Activated T-cell treated with anti-CD3 and anti-CD28 coated beads for 1 hour (primary cell): Measurements from ENCODE around the gene SH3TC1.

ENCODE experiments used
- DNase-seq: peaks from one replicate; pipeline ENCODE4 v3.0.0-alpha.2; 2020; ENCODE audit warnings: low read depth

The SH3TC1 gene

DNA sequence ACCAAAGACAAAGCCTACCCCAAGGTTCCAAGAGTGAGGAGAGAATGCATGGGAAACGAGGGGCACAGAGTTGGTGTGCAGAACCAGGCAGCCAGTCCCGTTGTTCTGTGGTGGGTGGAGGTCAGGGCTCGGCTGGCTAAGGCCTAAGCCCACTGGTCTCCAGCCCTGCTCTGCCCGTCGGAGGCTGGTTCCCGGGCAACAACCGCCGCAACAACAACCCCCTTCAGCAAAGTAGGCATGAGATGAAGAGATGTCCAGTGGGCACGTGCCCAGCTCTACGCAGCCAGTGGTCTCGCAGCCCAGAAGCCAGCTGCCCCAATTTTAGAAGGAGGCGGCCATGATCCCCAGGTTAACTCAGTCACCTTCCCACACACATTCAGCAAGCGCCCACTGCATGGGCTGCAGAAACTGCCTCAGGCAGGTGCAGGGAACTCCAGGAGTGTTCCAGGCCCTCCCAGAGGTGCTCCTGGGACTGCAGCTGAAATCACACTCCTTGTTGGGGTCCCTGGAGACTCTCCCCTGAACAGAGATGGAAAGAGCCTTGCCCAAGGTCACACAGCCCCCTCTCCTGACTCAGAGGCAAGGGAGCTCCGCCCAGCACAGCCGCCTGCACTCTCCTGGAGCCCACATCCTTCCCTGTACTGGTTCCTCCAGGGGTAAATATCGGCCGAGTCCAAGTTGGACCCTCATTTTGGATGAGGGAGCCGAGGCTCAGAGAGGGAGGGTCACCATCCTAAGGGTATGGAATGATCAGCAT lies 45.1 kb downstream of the SH3TC1 start:
- DNase-seq, result no peak

DNA sequence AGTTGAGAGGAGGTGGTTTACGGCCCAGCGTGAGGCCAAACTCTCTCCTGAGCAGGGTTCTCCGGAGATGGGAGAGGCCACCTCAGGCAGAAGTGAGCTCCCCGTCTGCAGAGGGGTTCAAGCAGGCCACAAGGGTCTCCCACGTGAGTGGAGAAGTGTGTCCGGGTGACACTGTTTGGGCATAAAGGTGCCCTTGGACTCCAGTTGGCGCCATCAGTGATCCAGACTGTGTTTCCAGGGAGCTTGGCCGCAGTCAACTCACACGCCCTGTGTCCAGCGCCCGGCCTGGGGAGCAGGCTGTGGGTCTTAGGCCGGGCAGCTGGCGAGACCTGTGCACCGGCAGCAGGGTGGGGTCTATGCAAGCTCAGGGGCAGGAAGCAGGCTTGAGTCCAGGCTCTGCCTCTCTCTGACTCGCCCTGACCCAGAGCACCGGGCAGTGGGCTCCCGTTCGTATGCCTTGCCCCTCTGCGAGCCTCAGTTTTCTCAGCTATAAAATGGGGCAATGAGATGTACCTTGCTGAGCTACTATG lies 45.9 kb downstream of the SH3TC1 start:
- no peak for DNase-seq

DNA sequence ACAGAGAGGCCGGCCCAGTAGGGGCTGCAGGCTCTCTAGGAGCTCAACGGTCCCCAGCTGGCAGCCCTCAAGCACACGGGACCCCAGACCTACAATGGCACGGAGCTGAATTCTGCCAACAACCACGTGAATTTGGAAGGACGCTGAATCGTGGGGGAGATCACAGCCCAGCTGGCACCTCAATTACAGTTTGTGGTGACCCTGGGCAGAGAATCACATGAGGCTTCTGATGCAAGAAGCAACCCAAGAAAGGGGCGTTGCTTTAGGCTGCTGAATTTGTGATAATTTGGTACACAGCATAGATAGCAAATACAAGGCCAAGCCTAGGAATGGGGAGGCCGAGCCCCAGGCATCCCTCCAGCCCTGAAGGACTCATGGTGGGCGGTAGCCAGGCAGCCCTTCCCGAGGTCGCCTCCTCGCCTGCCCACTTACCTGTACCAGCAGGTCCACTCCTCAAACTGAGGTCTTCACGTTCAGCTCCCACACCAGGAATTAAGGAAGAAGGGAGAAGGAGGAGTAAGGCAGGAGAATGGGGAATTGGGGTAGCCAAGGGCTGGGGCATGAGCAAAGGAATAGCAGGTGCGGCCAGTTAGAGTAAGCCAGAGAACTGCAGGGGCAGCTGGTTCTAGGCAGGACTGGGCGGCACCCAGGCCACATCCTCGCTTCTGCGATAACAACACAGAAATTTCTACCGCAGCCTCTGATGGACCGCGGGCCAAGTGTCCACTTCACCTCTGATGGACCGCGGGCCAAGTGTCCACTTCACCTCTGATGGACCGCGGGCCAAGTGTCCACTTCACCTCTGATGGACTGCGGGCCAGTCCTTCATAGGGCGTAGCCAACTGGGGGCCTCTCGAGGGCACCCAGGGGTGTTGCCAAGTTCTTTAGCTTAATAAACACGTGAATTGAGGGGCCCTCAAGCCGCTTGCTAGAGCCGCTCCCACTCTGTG lies 47.1 kb downstream of the SH3TC1 start:
- no peak for DNase-seq

DNA sequence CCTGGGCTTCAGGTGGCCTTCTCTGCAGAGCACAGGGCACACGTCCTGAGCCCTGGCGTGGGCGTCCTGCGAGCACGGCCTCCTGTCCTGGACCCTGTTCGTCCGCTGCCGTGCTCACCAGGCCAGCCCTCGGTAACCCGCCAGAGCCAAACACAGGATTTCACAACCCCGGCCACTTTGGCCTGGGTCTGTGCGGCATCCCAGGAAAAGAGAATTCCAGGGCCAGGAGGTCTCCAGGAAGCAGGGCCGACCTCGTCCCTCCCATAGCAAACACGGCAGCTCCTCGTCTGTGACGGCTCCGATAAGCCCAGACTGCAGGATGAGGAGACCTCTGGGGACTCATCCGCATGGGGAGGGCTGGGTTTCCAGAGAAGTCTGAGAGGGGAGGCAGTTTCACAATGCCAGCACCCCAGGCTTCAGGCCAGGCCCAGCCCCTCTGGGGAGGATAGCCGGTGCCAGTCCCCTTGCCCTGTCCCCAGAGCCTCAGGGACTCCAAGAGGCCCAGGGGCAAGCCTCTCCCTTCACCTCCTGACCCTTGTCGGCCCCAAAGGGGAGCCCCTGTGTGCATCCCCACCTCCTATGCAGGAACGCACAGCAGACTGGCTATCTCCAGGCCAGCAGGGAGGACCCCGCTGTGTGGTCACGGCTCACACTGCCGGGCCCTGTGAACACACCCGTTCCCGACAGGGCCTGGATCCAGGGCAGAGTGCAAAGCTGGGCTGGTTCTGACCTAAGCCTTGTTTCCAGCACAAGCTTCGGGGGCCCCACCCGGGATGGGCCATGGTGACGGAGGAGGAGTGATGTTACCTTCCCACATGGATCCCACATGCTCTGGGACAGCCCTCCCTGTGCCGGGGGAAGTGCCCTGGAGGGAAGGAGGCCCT lies 48.2 kb downstream of the SH3TC1 start:
- no peak for DNase-seq

DNA sequence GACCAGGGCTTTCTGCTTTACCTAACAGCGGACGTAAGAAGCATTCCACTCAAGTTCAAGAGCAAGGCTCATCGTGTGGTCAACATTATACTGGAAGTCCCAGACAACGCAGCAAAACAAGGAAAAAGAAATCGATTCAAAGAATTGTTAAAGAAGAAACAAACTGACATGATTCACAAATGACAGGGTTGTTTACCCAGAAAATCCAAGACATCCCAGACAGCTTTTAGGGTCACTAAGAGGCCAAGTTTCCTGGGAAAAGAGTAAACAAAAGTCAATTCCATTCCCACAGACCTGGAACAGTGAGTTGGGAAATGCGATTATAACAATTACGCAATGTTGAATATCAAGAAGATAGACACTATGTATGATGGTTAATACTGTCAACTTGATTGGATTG lies 49.0 kb downstream of the SH3TC1 start:
- DNase-seq, result no peak

DNA sequence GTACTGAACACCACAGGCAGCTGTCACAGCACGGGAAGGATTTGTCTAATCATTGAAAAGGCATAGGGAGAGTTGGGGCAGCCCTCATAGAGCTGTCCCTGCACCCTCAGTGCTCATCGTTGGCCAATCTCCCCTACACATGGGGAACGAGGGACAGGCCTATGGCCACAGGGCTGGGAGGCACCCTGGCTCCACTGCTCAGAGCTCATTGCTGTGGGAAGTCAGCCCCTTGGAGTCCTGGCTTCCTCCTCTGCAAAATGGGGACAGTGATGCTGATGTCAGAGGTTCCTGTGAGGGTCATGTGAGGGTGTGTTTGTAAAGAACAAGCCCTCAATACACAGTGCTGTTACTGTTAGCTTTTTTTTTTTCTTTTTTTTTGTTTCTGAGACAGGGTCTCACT lies 51.1 kb downstream of the SH3TC1 start:
- no peak for DNase-seq

DNA sequence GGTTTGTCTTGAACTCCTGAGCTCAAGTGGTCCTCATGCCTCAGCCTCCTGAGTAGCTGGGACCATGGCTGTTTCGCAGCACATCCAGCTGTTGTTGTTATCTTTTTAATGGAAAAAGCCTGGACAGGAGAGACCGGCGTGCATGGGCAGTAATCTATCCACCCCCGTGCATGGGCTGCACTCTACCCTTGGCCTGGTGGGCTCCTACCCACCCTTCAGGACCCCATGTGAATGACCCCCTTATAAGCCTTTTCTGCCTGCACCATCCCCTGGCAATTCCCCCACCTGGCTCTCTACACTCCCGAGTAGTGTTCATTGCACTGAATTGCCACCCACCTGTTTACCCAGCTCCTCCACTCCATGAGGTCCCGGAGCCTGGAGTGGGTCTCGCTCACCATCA lies 51.5 kb downstream of the SH3TC1 start:
- DNase-seq, result no peak

DNA sequence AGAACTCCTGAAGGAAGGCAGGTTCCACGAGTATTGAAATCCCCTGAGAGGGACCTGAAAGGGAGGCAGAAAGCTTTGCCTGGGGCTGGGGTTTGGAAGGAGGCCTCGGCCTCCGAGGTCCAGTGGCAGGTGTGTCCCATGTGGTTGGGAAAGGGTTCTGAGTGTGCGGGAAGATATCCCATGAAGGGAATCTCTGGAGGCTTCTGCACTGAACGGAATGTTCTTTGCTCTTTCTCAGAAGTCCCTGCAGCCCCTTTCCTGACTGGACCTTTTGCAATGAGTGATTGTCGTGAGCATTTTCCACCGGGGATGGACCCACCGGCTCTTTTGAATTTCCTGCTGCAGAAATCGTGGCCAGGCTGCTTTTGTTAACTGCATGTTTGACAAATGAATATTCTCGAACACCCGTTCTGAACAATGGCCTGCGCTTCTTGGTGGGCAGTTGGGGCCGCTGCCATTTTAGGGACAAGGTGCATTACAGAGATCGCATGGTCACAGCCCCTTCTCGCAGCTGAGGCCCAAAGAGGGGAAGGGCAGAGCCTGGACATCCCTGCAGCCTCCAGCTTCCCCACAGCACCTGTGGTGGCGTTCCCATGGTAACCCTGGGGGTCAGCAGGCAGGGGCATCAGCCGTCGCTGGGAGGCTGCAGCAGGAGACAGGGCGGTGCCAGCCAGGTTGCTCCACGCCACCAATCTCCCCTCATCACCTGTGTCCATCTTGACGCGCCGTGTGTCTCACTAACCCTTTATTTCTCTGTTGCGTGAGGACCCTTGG lies 52.2 kb downstream of the SH3TC1 start:
- DNase-seq, result no peak

DNA sequence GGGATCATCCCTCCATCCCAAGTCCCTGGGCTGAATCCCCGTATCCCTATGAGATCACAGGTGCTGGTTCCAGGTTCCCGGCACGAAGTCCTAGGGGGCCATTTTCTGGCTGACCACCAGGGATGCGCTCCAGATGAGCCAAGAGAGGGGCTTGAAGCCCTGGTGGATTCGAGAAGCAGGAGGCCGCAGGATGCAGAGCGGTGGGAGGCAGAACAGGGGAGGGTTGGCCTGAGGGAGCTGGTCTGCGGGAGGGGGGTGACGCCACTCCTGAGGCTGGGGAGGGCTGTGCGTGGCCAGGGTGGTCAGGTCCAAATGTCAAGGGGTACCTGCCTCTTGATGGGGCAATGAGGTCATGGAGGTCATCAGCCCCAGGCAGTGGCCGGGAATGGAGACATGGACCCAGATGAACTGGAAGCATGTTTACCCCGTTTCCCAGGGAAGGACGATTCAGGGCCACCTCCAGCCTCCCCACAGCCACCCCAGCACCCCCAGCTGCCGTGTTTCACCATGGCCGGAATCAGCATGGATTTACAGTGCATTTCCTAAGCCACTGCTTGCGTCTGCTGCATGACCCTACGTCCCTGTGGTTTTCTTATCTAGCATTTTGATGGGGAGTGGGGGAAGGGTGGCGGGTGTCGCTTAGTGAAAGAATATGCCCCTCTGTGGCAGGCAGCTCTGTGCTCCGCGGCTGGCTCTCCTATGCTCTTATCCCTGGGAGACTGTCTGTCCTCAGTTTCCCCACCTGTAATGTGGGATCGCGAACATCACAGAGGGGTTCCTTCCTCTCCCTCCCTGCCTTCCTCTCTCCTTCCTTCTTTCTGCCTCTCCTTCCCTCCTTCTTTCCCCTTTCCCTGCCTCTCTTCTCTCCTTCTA lies 53.4 kb downstream of the SH3TC1 start:
- DNase-seq, result no peak

DNA sequence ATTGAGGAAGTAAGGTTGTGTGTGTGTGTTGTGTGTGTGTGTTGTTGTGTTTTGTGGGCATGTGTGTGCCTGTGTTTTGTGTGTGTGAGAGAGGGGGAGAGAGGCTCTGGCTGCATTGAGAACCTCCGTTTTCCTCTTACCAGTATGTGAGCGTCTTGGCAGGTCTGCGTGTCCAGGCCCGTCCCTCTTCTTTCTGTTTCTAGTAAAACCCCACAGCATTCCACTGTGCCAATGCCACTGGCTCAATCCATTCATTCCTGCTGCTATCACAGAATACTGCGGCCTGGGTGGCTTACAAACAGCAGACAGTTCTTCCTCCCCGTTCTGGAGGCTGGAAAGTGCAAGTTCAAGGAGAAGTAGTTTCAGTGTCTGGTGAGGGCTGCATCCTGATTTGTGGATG lies 55.0 kb downstream of the SH3TC1 start:
- no peak for DNase-seq

DNA sequence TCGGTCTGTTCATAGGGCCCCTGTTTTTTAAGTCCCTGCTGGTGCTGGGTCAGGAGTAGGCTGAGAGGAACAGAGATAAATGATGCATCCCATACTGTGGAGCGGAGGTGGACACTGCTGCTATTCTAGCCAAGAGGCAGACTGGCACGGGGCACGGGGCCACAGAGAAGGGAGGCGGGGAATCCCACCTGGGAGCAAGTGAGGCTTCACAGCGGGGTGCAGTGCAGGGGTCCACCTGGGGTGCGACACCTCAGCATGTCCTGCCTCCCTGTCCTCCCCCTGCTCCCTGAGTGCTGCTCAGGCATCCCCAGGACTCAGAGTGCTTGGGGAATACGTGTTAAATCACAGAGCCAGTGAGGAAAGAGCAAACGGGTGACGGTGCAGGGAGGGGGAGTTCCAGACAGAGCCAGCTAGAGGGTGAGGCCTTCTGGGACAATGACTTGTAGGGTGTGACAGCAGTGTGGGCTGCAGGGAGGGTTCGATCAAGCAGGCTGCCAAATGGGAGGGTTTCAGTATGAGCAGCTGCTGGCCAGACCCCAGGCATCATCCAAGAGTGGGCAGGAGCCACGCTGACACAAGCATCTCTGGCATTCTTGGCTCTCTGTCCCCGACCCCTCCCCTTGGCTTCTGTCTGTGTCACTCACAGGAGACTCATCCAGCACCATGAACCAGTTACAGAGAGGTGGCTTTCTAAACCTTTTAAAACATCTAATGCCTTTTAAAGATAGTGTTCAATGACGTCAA lies 56.8 kb downstream of the SH3TC1 start:
- no peak for DNase-seq

DNA sequence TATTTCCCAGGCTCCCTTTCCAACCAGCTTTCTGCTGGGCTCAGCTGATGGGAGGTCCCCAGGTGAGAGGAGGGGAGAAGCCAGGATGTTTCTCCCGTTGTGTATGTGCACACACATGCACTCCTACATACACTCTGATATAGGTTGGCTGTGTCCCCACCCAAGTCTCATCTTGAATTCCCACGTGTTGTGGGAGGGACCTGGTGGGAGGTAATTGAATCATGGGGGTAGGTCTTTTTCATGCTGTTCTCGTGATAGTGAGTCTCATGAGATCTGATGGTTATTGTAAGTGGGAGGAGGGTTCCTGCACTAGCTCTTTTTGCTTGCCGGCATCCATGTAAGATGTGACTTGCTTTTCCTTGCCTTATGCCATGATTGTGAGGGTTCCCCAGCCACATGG lies 58.8 kb downstream of the SH3TC1 start:
- no peak for DNase-seq

DNA sequence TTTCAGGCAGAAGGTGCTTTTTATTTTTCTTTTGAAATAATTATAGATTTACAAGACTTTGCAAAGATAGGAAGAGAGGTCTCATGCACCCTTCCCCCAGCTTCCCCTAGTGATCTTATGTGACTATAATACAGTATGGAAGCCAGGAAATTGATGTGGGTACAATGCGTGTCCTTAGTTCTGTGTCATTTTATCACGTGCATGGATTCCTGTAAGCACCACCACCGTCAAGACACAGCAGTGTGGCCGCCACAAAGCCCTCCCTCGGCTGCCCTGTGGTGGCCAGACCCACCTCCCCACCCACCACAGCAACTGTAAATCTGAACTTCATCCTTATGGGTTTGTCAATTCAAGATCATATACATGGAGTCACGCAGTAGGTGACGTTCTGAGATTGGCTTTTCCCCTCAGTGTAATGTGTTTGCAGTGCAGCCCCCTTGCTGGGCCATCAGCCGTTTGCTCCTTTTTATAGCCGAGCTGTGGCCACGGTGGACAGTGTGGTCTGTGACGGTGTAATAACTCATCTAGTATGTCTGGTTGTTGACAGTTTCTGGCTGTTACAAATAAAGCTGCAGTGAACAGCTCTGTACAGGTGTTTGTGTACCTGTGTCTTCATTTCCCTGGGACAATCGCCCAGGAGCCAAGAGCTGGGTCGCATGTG lies 59.6 kb downstream of the SH3TC1 start:
- DNase-seq, result no peak

DNA sequence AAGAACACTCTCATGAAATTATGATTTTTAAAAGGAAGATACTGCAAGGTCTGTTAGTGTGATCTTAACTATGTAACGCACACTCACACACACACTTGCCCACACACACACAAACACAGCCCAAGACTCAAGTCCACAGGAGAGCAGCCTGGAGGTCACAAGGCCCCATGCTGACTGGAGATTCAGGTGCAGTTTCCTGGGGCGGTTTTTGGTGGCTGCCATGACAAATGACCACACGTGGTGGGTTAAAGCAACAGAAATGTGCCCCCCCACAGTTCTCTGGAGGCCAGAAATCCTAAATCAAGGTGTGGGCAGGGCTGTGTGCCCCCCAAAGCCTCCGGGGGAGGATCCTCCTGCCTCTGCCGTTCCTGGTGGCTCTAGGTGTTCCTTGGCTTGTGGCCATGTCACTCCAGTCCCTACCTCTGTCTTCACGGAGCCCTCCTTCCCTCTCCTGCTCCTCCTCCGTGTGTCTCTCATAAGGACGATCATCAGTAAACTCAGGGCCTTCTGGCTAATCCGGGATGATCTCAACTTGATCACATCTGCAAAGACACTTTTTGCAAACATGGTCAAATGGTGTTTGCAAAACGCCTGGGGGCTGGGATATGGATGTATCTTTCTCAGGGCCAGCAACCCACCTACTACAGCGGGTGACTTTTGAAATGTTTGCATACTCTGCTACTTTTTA lies 60.8 kb downstream of the SH3TC1 start:
- DNase-seq, result no peak

DNA sequence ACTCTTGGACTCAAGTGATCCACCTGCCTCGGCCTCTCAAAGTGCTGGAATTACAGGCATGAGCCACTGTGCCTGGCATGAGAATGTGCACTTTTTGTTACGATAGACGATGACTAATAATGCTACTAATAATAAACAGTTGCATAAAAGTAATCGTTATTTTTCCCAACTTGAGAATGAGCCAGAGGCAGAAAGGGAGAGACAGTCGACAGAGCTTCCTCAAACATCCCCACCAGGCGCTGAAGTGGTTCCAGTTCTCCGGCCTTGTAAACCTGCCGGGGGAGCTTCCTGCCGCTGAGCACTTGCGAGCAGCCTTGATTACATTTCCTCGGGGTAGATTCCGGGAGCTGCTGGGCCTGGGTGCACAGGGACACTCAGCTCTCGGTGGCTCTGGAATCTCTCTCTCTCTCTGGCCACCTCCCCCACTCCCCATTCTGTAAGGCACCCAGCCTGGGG lies 61.6 kb downstream of the SH3TC1 start:
- DNase-seq, result no peak

DNA sequence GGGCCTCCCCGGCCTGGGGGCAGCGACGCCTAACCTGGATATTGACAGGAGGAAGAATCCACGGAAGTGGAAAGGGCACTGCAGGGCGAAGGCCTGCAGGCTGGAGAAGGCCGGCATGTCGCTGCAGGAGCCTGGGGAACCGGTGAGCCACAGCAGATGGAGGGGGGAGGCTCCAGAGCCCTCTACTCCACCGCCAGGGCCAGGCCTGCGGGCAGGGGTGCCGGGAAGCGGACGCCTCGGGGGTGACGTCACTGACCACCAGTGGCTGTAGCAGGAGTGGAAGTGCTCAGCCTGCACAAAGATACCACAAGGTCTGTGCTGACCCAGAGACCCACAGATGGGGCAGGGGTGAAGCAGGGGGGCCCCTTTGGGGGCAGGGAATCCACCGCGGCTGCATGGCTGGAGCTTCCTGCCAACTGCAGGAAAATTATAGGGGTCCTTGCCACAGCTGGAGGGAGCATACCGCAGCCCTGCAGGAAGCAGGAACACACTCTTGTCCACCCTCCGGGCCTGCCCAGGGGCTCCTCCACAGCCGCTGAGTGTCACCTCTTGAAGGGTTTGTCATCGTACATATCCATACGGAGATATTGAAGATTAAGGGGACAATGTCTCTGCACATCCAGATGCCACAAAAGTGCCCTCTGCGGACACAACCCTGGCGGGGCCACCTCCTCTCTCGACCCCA lies 62.9 kb downstream of the SH3TC1 start:
- no peak for DNase-seq

DNA sequence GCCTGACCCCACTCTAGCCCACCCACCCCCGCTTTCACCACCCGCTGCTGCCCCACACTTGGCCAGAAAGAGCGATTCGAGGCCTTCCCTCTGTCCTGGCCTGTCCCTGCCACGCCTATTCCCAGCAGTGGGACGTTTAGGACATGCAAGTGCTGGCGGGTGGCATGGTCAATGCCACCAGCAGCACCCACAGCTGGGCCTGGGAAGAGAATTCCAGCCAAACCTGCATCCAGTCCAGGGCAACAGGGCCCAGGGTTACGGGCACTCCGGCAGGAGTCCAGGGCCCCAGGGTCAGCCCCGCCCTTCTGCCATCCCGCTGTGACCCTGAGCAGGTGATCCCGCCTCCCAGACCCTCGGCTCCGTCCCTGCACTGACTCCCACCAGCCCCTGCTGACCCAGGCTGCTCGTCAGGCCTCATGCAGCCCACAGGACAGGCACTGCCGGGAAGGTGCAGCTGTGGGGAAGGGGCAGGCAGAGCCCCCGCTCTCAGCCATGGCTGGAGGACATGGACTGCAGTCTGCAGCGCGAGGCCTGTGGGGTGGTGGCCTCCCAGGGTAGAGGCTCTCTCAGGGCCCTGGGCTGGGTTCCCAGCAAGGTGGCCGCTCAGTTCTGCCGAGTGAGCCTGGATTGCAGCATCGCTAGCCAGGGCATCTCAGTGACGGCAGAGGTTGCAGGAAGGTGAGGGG lies 63.7 kb downstream of the SH3TC1 start:
- DNase-seq, result no peak
